ENCODE data around the gene PLEKHN1.

DNA sequence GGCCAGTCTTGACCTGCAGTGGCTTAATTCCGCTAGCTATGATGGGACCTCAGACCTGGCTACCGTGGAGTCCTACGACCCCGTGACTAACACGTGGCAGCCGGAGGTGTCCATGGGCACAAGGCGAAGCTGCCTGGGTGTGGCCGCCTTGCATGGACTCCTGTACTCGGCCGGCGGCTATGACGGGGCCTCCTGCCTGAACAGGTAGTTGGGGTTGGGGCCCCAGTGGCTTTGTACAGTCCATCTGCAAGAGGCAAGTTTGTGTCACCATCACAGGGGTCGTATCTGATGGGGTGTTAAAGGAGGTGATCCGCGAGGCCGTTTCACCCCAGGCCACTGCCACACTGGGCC is 3.0 kb upstream of the PLEKHN1 start:
- no peak for TF ChIP-seq SUZ12 (IDR thresholded peaks at IDR 0.05; ENCODE audit: extremely low read depth, insufficient read depth, insufficient read length)
- TF ChIP-seq YY1 (IDR thresholded peaks at IDR 0.05; ENCODE audit: insufficient read depth, insufficient read length) = no peak
- TF ChIP-seq ZNF274 (IDR thresholded peaks at IDR 0.05; ENCODE audit: low read depth, low read length) = no peak

All from NT2/D1 (cell line).